Stimulated activated CD4-positive, alpha-beta T cell treated with anti-CD3 and anti-CD28 coated beads, Interleukin-15, amount 100 ng/mL, for 24 hours (primary cell): Measurements from ENCODE around the gene LRCH1.

Source experiments
- DNase-seq: peaks from one replicate; pipeline ENCODE4 v3.0.0-alpha.2; 2020

LRCH1 gene

GRCh38 chr13:46668302-46668720 lies 115.3 kb downstream of the LRCH1 start:
- peak; percentile 8 for DNase-seq

GRCh38 chr13:46668931-46669525 lies 116.1 kb downstream of the LRCH1 start:
- no peak for DNase-seq

GRCh38 chr13:46672338-46673090 lies 119.5 kb downstream of the LRCH1 start:
- DNase-seq = no peak

- no peak for DNase-seq
These were observed 122.0 kb downstream of the LRCH1 start for GRCh38 chr13:46675016-46675415.

- DNase-seq = no peak
These were observed 123.4 kb downstream of the LRCH1 start for GRCh38 chr13:46676378-46676725.

GRCh38 chr13:46679369-46680120 lies 126.6 kb downstream of the LRCH1 start:
- DNase-seq = peak; percentile 6

GRCh38 chr13:46682015-46682414 lies 129.0 kb downstream of the LRCH1 start:
- DNase-seq = no peak

- no peak for DNase-seq
These were observed 129.7 kb downstream of the LRCH1 start for GRCh38 chr13:46682707-46683106.

- DNase-seq = no peak
These were observed 130.8 kb downstream of the LRCH1 start for GRCh38 chr13:46683676-46684260.

GRCh38 chr13:46684287-46685001 lies 131.5 kb downstream of the LRCH1 start:
- no peak for DNase-seq

GRCh38 chr13:46685006-46685730 lies 132.2 kb downstream of the LRCH1 start:
- DNase-seq = no peak

- DNase-seq = no peak
These were observed 133.2 kb downstream of the LRCH1 start for GRCh38 chr13:46686171-46686570.

- peak; percentile 16 for DNase-seq
These were observed 134.8 kb downstream of the LRCH1 start for GRCh38 chr13:46687810-46688209.

- DNase-seq = no peak
These were observed 135.3 kb downstream of the LRCH1 start for GRCh38 chr13:46688306-46688705.

GRCh38 chr13:46698014-46698413 lies 145.0 kb downstream of the LRCH1 start:
- no peak for DNase-seq

GRCh38 chr13:46698910-46699460 lies 146.0 kb downstream of the LRCH1 start:
- DNase-seq = no peak

- DNase-seq = no peak
These were observed 159.6 kb downstream of the LRCH1 start for GRCh38 chr13:46712524-46712923.

- DNase-seq = no peak
These were observed 162.4 kb downstream of the LRCH1 start for GRCh38 chr13:46715363-46715762.

GRCh38 chr13:46716821-46717220 lies 163.9 kb downstream of the LRCH1 start:
- DNase-seq = no peak

GRCh38 chr13:46717275-46717674 lies 164.3 kb downstream of the LRCH1 start:
- no peak for DNase-seq

- no peak for DNase-seq
These were observed 164.9 kb downstream of the LRCH1 start for GRCh38 chr13:46717856-46718255.

- DNase-seq = no peak
These were observed 167.2 kb downstream of the LRCH1 start for GRCh38 chr13:46720189-46720588.
